Measurements from ENCODE around the gene TJP3. TPM values are rescaled to one million over a fixed set of nuclear protein-coding genes. Genes with fewer than 3 reads are reported as not detected.

Gene TJP3
- total and polyA plus RNA-seq, 4 donors, result 0.26 to 29.2 (median 0.72) TPM

GRCh38 chr19:3768748-3769099 lies 60.5 kb downstream of the TJP3 start:
- ATAC-seq (ENCODE audit: low FRiP score) (no peak), DNase-seq (no peak)
- Histone ChIP-seq H3K36me3 (ENCODE audit: control insufficient read depth in 1 of 2, insufficient read depth in 2 of 2, low read length in 1 of 2) (no peaks in the 10 kb centered on the region), H3K27me3 (ENCODE audit: control insufficient read depth in 1 of 2, insufficient read depth in 2 of 2, low read length in 1 of 2) (no peaks in the 10 kb centered on the region), H3K4me3 (ENCODE audit: low read length in 2 of 2) (no peak overlapping the region), H3K4me1 (ENCODE audit: control insufficient read depth in 1 of 2, insufficient read depth in 2 of 2, low read length in 2 of 2) (no peaks in the 10 kb centered on the region), H3K27ac (ENCODE audit: low read depth in 1 of 2, low read length in 2 of 2) (no peak overlapping the region), H3K9me3 (ENCODE audit: control insufficient read depth, low read length) (no peaks in the 10 kb centered on the region)
- WGBS, 2 donors, result 90 to 97% methylated on average over 6 to 7 of the region's 7 CpGs
- intact Hi-C loops (cut with DNase I), result no loop called here

GRCh38 chr19:3769494-3769893 lies 61.3 kb downstream of the TJP3 start:
- no peaks in the 10 kb centered on the region for H3K27me3 ChIP-seq (ENCODE audit: control insufficient read depth in 1 of 2, insufficient read depth in 2 of 2, low read length in 1 of 2)
- no peaks in the 10 kb centered on the region for H3K9me3 ChIP-seq (ENCODE audit: control insufficient read depth, low read length)
- H3K27ac ChIP-seq (ENCODE audit: low read depth in 1 of 2, low read length in 2 of 2), result no peak overlapping the region
- 82 to 84% methylated on average over 17 of the region's 17 CpGs for WGBS, 2 donors
- DNase-seq, result no peak
- intact Hi-C loops (cut with DNase I), result no loop called here
- H3K36me3 ChIP-seq (ENCODE audit: control insufficient read depth in 1 of 2, insufficient read depth in 2 of 2, low read length in 1 of 2), result no peaks in the 10 kb centered on the region
- no peak for ATAC-seq (ENCODE audit: low FRiP score)
- H3K4me1 ChIP-seq (ENCODE audit: control insufficient read depth in 1 of 2, insufficient read depth in 2 of 2, low read length in 2 of 2), result no peaks in the 10 kb centered on the region
- H3K4me3 ChIP-seq (ENCODE audit: low read length in 2 of 2), result no peak overlapping the region

GRCh38 chr19:3770136-3770999 lies 62.2 kb downstream of the TJP3 start:
- no peak for ATAC-seq (ENCODE audit: low FRiP score)
- Histone ChIP-seq H3K36me3 (ENCODE audit: control insufficient read depth in 1 of 2, insufficient read depth in 2 of 2, low read length in 1 of 2) (no peaks in the 10 kb centered on the region), H3K4me3 (ENCODE audit: low read length in 2 of 2) (no peak overlapping the region), H3K27ac (ENCODE audit: low read depth in 1 of 2, low read length in 2 of 2) (no peak overlapping the region), H3K4me1 (ENCODE audit: control insufficient read depth in 1 of 2, insufficient read depth in 2 of 2, low read length in 2 of 2) (no peaks in the 10 kb centered on the region), H3K9me3 (ENCODE audit: control insufficient read depth, low read length) (no peaks in the 10 kb centered on the region), H3K27me3 (ENCODE audit: control insufficient read depth in 1 of 2, insufficient read depth in 2 of 2, low read length in 1 of 2) (no peaks in the 10 kb centered on the region)
- intact Hi-C loops (cut with DNase I), result no loop called here
- 71 to 74% methylated on average over 41 to 53 of the region's 53 CpGs for WGBS, 2 donors
- no peak for DNase-seq

- intact Hi-C loops (cut with DNase I), result no loop called here
- Histone ChIP-seq H3K27me3 (ENCODE audit: control insufficient read depth in 1 of 2, insufficient read depth in 2 of 2, low read length in 1 of 2) (no peaks in the 10 kb centered on the region), H3K36me3 (ENCODE audit: control insufficient read depth in 1 of 2, insufficient read depth in 2 of 2, low read length in 1 of 2) (no peaks in the 10 kb centered on the region), H3K4me3 (ENCODE audit: low read length in 2 of 2) (no peak overlapping the region), H3K9me3 (ENCODE audit: control insufficient read depth, low read length) (no peaks in the 10 kb centered on the region), H3K27ac (ENCODE audit: low read depth in 1 of 2, low read length in 2 of 2) (no peak overlapping the region), H3K4me1 (ENCODE audit: control insufficient read depth in 1 of 2, insufficient read depth in 2 of 2, low read length in 2 of 2) (no peaks in the 10 kb centered on the region)
- no peak for ATAC-seq (ENCODE audit: low FRiP score)
- no peak for DNase-seq
- 79 to 80% methylated on average over 33 to 35 of the region's 35 CpGs for WGBS, 2 donors
These were observed 63.1 kb downstream of the TJP3 start for GRCh38 chr19:3771000-3771905.

GRCh38 chr19:3771906-3772455 lies 63.8 kb downstream of the TJP3 start, which contains the start of gene RAX2:
RAX2 (minus strand) TSS chr19:3772228; CDS start chr19:3771742, 486 bp downstream.
- Histone ChIP-seq H3K4me1 (ENCODE audit: control insufficient read depth in 1 of 2, insufficient read depth in 2 of 2, low read length in 2 of 2) (no peaks in the 10 kb centered on the region), H3K36me3 (ENCODE audit: control insufficient read depth in 1 of 2, insufficient read depth in 2 of 2, low read length in 1 of 2) (no peaks in the 10 kb centered on the region), H3K27ac (ENCODE audit: low read depth in 1 of 2, low read length in 2 of 2) (no peak within 1 kb of the TSS), H3K27me3 (ENCODE audit: control insufficient read depth in 1 of 2, insufficient read depth in 2 of 2, low read length in 1 of 2) (no peaks in the 10 kb centered on the region), H3K4me3 (ENCODE audit: low read length in 2 of 2) (no peak within 1 kb of the TSS), H3K9me3 (ENCODE audit: control insufficient read depth, low read length) (no peaks in the 10 kb centered on the region)
- no peak for ATAC-seq (ENCODE audit: low FRiP score)
- DNase-seq, result no peak
- WGBS, 2 donors, result 35 to 43% methylated on average over 19 to 23 of the region's 23 CpGs
- intact Hi-C loops (cut with DNase I), result no loop called here

- Histone ChIP-seq H3K4me1 (ENCODE audit: control insufficient read depth in 1 of 2, insufficient read depth in 2 of 2, low read length in 2 of 2) (no peaks in the 10 kb centered on the region), H3K27me3 (ENCODE audit: control insufficient read depth in 1 of 2, insufficient read depth in 2 of 2, low read length in 1 of 2) (no peaks in the 10 kb centered on the region), H3K4me3 (ENCODE audit: low read length in 2 of 2) (no peak overlapping the region), H3K27ac (ENCODE audit: low read depth in 1 of 2, low read length in 2 of 2) (no peak overlapping the region), H3K36me3 (ENCODE audit: control insufficient read depth in 1 of 2, insufficient read depth in 2 of 2, low read length in 1 of 2) (no peaks in the 10 kb centered on the region), H3K9me3 (ENCODE audit: control insufficient read depth, low read length) (no peaks in the 10 kb centered on the region)
- ATAC-seq (ENCODE audit: low FRiP score) (no peak), DNase-seq (no peak)
- WGBS, 2 donors, result 81 to 87% methylated on average over 12 of the region's 12 CpGs
- intact Hi-C loops (cut with DNase I), result no loop called here
These were observed 65.8 kb downstream of the TJP3 start for GRCh38 chr19:3773814-3774515.

- Histone ChIP-seq H3K4me1 (ENCODE audit: control insufficient read depth in 1 of 2, insufficient read depth in 2 of 2, low read length in 2 of 2) (no peaks in the 10 kb centered on the region), H3K27ac (ENCODE audit: low read depth in 1 of 2, low read length in 2 of 2) (no peak overlapping the region), H3K27me3 (ENCODE audit: control insufficient read depth in 1 of 2, insufficient read depth in 2 of 2, low read length in 1 of 2) (no peaks in the 10 kb centered on the region), H3K9me3 (ENCODE audit: control insufficient read depth, low read length) (no peaks in the 10 kb centered on the region), H3K36me3 (ENCODE audit: control insufficient read depth in 1 of 2, insufficient read depth in 2 of 2, low read length in 1 of 2) (no peaks in the 10 kb centered on the region), H3K4me3 (ENCODE audit: low read length in 2 of 2) (no peak overlapping the region)
- WGBS, 2 donors, result 60 to 67% methylated on average over 25 of the region's 25 CpGs
- ATAC-seq (ENCODE audit: low FRiP score), result no peak
- DNase-seq, result no peak
- intact Hi-C loops (cut with DNase I), result no loop called here
These were observed 66.6 kb downstream of the TJP3 start for GRCh38 chr19:3774621-3775373.

GRCh38 chr19:3775374-3775711 lies 67.2 kb downstream of the TJP3 start:
- H3K27me3 ChIP-seq (ENCODE audit: control insufficient read depth in 1 of 2, insufficient read depth in 2 of 2, low read length in 1 of 2), result no peaks in the 10 kb centered on the region
- H3K4me3 ChIP-seq (ENCODE audit: low read length in 2 of 2), result no peak overlapping the region
- no peaks in the 10 kb centered on the region for H3K4me1 ChIP-seq (ENCODE audit: control insufficient read depth in 1 of 2, insufficient read depth in 2 of 2, low read length in 2 of 2)
- no peaks in the 10 kb centered on the region for H3K36me3 ChIP-seq (ENCODE audit: control insufficient read depth in 1 of 2, insufficient read depth in 2 of 2, low read length in 1 of 2)
- 77 to 82% methylated on average over 2 of the region's 2 CpGs for WGBS, 2 donors
- H3K27ac ChIP-seq (ENCODE audit: low read depth in 1 of 2, low read length in 2 of 2), result no peak overlapping the region
- no peak for ATAC-seq (ENCODE audit: low FRiP score)
- H3K9me3 ChIP-seq (ENCODE audit: control insufficient read depth, low read length), result no peaks in the 10 kb centered on the region
- intact Hi-C loops (cut with DNase I), result no loop called here
- no peak for DNase-seq

Measured in aorta (tissue), 5 donors.